Gastroesophageal sphincter (tissue), 3 donors: ENCODE results near the gene GRK3.

Experiments used
- EP300 ChIP-seq: sonication (generic); formaldehyde crosslinking; IDR thresholded peaks from one replicate; pipeline ENCODE4 v1.6.1; 2017; ENCODE audit warnings: antibody characterized with exemption, mild to moderate bottlenecking
- TF ChIP-seq, protein P1 (sequence below), 4 experiments: fragments of 200-600 bp in 2 of 4; fragments of 450-650 bp in 2 of 4; sonication (generic) in 1 of 4; IDR thresholded peaks; one replicate each; pipeline ENCODE4 v1.5.1; 2017 to 2019; ENCODE audit warnings: antibody characterized with exemption in 4 of 4, mild to moderate bottlenecking in 2 of 4, moderate library complexity in 2 of 4

GRCh38 chr22:25749420-25750169 is 185.1 kb downstream of the GRK3 start:
- TF ChIP-seq, protein P1, sequence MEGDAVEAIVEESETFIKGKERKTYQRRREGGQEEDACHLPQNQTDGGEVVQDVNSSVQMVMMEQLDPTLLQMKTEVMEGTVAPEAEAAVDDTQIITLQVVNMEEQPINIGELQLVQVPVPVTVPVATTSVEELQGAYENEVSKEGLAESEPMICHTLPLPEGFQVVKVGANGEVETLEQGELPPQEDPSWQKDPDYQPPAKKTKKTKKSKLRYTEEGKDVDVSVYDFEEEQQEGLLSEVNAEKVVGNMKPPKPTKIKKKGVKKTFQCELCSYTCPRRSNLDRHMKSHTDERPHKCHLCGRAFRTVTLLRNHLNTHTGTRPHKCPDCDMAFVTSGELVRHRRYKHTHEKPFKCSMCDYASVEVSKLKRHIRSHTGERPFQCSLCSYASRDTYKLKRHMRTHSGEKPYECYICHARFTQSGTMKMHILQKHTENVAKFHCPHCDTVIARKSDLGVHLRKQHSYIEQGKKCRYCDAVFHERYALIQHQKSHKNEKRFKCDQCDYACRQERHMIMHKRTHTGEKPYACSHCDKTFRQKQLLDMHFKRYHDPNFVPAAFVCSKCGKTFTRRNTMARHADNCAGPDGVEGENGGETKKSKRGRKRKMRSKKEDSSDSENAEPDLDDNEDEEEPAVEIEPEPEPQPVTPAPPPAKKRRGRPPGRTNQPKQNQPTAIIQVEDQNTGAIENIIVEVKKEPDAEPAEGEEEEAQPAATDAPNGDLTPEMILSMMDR (IDR thresholded peaks at IDR 0.05), result no peak
- TF ChIP-seq EP300, result no peak
